LHCN-M2 (cell line): ENCODE data around the gene ZBTB7A. TPM values are rescaled to one million over a fixed set of nuclear protein-coding genes. Genes with fewer than 3 reads are reported as not detected.
"Not testable (repeated sequence)": the region's sequence is repeated elsewhere in the genome, so short reads cannot be mapped to it uniquely, and the experiment has no call there.

Experiments
- DNase-seq: peaks from one replicate; pipeline ENCODE4 v3.0.0-alpha.2; 2012; ENCODE audit warnings: low read depth
- total RNA-seq: library from RNA; depleted of rRNA; stranded (reverse); fragments of >200 nt; gene quantifications from 2 replicates; pipeline ENCODE4 v1.2.3, GENCODE V29; 2014

Gene ZBTB7A
- total RNA-seq, 1 experiment from 2014 or later, result 29.7 TPM

DNA sequence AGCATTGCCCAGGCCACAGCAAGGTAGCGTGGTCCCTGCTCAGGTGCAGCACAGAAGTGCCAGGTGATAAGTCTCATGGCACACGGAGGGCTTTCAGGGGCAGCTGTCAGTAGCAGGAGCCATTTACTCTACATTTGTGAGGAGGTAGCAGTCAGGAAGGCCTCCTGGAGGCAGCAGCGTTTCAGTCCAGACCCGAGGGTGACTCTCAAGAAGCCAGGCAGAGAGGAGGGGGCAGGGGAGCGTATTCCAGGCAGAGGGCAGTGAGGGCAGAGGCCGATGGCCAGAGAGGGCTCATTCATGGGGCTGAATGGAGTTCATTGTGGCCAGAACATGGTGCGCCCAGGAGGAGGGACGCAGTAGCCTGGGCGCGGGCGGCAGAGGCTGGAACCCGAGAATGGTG is 50.2 kb downstream of the ZBTB7A start:
- no peak for DNase-seq

DNA sequence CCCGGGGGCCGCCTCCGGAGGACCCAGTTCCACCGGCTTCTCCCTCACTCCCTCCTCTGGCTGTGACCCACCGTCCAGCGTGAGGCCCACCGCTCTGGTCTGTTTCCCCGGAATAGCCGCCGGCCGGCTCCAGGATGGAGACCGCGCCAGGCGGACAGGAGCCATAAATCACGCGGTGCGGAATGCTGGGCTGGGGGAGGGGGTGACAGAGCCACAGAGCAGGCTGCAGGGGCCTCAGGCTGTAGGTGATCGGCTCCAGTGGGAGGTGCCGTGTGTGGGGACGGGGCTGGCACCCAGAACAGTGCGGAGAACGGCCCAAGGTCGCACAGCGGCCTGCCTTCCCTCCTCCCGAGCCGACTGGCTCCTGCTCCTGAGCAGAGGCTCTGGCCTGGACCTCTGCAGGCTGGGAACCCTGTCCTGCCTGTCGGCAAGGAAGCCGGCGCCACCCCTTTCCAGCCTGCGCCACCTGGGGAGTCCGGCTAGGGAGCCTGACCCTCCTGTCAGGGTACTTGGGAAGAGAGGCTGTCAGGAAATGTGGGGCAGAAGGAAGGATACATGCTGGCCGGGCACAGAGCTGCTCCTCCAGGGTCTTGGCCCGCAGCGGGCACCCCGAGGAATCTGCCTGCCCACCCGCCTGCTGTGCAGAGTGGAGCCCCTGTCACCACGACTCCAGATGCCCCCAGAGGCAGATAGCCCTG is 50.8 kb downstream of the ZBTB7A start:
- DNase-seq, result no peak

DNA sequence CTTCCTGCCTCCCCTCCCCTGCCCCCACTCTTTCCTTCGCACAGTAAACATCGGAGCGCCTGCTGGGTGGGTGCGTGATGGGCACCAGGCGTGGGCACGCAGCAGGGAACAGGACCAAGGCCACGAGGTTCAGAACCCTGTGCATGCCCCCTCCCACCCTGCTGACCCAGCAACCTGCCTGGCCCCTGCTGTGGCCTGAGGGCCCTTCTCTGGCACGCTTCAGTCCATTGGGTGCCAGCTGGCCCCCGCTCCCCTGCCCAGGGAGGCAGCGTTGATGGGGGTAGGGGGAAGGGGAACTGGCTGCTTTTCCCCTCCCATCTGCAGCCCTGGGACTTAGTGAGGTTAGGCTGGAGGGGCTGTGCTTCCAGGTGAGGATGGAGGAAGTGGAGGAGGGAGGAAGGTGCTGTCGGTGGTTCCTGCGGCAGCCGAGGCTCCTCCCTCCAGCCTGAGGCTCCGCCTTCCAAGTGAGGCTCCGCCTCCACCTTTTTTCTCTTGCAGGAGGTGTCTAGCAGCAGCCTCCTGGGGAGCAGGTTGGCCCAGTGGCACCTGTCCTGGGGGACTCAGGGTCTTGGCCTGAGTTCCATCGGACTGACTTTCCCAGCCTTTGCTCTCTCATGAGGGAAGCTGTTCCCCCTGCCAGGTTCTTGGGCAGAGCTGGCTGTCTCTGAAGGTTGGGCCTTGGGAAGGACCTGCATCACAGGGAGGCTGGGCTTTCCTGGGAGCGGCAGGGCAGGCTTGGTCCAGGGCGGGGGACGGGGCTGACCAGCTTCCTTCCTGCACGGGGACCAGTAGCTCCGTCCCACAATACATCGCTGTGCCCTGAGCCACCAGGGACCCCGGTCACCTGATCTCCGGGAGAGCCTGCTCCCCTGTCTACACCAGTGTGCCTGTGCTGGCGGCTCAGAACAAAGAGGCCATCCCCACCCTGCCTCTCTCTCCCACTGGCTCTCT is 51.9 kb downstream of the ZBTB7A start:
- no peak for DNase-seq

DNA sequence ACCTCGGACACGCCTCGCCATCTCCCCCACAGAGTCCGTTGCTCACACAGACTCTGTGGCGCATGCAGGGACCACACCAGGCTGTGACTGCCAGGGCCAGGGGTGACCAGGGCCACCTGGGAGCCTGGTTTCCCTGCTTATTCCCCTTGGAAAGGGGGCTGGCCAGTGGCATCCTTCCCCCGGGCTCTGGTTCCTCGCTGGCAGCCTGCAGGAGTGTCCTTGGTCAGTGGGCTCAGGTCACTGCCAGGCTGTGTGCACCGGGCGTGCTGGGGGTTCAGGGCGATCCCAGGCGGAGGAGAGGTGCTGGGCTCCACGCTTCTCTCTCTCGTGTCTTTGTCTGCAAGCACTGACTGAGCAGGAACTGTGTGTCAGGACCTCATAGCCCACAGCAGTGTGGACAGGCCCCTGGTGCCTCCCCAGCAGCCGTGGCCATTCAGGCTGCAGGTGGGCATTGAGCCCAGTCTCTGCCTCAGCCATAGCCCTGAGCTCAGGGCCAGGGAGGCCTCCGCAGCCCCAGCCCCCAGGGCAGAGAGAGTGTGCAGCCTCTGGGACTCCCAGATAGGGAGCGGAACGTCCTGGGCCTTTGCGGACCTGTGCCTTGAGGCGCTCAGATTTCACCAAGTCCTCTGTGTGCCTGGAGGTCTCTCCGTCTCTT is 52.7 kb downstream of the ZBTB7A start:
- no peak for DNase-seq

DNA sequence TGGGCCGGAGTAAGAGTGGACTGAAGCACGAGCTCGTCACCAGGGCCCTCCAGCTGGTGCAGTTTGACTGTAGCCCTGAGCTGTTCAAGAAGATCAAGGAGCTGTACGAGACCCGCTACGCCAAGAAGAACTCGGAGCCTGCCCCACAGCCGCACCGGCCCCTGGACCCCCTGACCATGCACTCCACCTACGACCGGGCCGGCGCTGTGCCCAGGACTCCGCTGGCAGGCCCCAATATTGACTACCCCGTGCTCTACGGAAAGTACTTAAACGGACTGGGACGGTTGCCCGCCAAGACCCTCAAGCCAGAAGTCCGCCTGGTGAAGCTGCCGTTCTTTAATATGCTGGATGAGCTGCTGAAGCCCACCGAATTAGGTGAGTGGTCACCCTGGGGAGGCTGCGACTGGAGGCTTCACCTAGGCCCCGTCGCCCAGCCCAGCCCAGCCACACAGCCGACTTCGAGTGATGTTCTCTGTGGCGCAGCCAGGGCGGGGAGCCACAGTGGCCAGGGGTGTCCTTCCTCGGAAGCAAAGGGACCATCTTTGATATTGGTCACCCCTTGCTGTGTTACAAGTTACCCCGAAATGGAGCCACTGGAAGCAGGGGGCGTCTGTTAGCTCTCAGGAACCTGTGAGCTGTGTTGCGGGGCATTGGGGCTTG is 53.6 kb downstream of the ZBTB7A start:
- DNase-seq, result no peak

DNA sequence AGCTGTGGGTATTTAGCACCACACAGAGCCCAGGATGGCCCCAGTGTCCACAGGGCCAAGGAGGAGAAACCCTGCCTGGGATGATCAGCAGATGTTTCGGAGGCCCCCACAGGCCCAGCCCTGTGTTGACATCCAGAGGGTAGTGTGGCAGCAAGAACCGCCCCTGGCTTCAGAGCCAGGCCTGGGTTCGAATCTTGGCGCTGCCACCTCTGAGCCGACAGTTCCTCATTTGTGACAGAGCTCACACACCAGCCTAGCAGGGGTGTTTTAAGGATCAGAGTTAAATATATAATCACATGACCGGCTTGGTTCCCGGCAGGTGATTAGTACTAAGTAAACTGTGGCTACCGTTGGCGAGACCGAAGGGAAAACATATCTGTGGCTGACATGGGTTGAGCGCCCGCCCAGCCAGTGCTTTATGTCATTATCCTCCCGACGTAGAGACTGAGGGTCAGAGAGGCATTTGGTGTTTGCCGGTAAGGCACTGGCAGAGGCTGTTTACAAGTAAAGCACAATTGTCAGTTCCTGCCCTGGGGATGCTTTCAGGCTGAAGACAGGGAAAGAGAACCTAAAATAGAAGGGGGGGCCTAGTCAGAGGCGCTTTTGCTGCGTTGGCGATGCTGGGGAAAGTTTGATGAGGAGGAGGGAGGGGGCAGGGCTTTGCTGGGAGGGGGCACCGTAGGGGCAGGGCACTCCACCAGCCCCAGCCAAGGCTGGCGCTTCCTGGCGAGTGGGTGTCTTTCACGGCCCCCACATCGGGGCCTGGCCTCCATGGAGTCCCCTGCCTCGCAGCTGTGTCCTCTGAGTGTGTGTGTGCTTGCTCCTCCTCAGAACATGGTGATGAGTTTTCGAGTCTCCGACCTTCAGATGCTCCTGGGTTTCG is 54.4 kb downstream of the ZBTB7A start:
- DNase-seq, result no peak

DNA sequence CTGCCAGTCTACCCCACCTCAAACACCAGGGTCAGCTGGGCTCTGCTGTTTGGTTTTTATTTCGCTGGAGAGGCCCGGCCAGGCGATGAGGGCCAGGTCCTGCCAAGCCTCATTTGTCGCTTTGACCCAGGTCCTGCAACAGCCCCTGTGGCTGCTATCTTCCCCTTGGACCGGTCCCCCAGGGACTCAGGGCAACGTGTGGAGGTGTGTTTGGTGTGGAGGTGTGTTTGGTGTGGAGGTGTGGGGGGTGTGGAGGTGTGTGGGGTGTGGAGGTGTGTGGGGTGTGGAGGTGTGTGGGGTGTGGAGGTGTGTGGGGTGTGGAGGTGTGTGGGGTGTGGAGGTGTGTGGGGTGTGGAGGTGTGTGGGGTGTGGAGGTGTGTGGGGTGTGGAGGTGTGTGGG is 55.3 kb downstream of the ZBTB7A start:
- DNase-seq, result not testable (repeated sequence)

DNA sequence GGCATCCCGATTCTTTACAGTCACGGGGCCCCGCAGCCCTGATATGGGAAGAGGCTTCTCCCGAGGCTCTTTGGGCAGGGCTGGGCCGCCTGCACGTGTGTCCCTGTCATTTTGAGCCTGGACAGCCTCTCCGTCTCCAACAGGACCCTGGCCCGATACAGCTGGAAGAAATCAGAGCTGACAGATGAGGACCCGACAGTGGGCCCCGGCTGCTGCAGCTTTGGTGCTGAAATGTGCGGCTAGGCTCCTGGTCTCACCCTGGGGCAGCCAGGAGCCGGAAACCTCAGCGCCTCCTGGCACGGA is 55.9 kb downstream of the ZBTB7A start:
- DNase-seq, result no peak

DNA sequence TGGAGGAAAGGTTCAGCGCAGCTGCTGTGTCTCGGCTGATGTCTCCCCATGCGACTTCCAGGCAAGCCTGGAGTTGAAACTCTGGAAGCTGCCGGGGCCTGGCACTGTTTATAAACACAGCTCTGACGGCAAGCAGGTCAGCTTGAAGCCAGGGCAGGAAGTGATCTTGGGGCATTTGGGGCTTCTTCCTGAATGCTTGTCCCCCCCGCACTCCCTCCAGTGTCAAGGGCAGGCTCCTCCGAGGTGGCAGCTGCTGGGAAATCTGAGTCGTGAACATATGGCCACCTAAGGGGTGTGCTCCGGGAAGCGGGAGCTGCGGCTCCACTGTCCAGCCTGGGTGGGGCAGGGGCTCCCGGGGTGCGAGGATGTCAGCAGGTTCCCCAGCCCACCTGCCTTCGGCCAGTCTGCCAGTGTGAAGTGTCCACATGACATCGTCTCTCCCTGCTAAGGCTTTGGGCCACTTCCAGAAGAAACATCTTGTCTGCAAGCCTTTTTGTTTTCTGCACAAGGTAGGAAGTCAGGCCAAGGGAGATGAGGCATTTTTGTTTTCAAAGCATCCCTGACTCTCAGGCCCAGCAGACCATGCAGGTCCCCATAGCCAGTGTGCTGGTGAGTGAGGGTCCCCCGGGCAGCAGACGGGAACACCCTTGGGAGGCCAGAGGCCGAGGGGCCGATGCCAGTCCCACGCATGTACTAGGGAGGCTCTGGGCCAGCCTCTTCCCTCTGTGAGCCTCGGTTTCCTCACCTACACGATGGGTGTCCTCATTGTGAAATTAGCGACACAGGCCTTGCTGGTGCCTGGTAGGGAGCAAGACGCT is 56.5 kb downstream of the ZBTB7A start:
- peak; percentile 19 for DNase-seq

DNA sequence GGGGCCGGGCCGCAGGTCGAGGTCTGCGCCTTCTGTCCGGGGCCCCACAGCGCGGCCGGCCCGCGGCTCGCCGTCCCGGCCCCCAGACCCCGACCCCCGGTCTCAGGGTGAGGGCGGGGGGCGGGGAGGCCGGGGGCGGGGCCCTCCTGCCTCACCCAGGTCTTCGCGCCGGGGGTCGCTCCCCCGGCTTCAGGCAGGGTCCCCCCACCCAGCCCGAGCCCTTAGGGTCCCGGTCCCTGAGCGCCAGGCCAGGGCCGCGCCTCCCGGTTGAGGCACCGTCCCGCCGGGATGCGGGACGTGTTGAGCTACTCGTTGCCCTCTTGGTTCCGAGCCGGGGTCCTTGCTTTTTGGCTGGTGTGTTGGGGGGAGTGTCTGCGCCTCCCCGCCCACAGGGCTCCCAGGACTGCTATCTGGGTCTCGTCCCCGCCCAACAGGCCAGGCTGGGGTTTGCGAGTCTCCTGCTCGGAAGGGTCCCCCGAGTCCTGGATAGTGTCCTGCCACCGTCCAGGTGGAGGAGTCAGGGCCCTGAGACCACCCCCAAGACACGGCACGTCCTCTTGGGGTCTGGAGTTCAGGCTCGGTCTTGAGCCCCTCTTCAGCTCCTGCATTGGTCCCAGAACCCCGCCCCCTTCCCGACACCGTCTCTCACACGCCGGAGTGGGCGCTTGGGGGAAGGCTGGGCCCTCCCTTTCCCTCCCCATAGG is 58.7 kb downstream of the ZBTB7A start:
- no peak for DNase-seq

DNA sequence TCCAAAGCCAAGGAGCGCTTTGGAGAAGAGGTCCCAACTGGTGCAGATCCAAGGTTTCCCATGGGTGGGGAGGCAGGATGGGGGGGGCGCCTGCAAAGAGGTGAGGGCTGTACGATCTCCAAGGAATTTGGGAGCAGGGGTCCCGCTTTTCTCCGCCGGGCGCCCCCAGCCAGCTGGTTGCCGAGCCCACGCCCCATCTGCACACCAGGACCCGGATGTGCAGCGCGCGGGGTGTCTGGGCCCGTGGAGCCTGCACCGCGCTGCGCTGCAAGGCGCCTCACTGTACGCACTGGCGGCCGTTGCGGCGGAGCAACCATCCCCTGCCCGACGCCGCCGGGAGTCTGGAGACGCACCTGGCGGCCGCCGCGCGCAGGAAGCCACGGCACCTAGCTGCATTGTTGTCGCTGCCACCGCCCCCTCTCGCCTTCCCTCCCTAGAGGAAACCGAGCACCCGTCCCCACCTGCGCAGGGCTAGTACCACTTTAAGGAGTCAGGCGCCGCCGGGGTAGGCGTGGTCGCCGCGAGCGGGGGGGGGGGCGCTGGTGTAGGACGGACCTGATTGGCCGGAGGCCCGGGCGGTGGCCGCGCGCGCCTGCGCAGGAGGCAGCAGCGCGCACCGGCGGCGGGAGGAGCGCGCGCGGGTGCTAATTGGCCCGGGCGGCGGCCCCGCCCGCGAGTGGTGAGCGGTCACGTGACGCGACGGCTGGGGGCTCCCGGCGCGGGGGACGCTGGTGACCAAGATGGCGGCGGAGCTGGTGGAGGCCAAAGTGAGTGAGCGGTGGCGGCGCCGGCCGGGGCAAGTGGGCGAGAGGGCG is 59.5 kb downstream of the ZBTB7A start, which contains the start of gene PIAS4:
Gene PIAS4 (plus strand): TSS at position 716 of the 815 bp plus-strand sequence. CDS start 25 bp downstream, at position 741.
- DNase-seq, result peak; percentile 91

DNA sequence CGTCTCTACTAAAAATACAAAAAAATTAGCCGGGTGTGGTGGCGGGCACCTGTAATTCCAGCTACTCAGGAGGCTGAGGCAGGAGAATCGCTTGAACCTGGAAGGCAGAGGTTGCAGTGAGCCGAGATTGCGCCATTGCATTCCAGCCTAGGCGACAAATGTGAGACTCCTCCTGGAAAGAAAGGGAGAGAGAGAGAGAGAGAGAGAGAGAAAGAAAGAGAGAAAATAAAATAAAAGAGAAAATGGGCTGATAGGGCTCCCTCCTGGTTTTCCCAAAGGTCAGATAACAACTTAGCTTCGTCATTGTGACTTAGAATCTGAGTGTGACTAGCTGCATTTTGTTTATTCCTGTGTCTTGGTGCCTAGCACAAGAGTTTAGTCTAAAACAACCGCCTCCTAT is 61.3 kb downstream of the ZBTB7A start:
- not testable (repeated sequence) for DNase-seq

DNA sequence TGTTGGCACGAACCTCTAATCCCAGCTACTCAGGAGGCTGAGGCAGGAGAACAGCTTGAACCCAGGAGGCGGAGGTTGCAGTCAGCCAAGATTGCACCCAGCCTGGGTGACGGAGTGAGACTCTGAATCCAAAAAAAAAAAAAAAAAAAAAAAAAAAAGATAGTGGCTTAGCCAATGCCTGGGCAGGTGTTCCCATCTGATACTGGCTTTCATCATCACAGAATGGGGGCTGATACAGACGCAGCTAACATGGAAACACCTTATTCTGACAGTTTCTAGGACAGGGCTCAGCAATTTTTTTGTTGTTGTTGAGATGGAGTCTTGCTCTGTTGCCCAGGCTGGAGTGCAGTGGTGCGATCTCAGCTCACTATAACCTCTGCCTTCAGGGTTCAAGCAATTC is 65.9 kb downstream of the ZBTB7A start:
- not testable (repeated sequence) for DNase-seq

DNA sequence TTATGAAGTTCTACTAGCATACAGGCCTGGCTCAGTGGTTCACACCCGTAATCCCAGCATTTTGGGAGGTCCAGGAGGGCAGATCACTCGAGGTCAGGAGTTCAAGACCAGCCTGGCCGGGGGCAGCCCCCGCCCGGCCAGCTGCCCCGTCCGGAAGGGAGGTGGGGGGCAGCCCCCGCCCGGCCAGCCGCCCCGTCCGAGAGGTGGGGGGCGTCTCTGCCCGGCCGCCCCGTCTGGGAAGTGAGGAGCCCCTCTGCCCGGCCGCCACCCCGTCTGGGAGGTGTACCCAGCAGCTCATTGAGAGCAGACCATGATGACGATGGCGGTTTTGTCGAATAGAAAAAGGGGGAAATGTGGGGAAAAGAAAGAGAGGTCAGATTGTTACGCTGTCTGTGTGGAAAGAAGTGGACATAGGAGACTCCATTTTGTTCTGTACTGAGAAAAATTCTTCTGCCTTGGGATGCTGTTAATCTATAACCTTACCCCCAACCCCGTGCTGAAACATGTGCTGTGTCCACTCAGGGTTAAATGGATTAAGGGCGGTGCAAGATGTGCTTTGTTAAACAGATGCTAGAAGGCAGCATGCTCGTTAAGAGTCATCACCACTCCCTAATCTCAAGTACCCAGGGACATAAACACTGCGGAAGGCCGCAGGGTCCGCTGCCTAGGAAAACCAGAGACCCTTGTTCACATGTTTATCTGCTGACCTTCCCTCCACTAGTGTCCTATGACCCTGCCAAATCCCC is 67.9 kb downstream of the ZBTB7A start:
- DNase-seq, result not testable (repeated sequence)

DNA sequence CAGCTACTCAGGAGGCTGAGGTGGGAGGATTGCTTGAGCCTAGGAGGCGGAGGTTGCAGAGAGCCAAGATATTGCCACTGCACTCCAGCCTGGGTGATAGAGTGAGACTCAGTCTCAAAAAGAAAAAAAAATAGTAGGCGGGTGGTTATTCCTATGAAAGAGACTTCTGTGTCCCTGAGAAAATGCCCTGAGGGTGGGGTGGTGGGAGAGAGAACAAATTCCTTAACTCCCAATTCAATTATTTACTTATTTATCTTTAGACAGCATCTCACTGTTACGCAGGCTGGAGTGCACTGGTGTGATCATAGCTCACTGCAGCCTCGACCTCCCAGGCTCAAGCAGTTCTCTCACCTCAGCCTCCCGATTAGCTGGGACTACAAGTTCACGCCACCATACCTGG is 71.1 kb downstream of the ZBTB7A start:
- DNase-seq, result no peak
